ENCODE data around the gene AGXT. TPM values are rescaled to one million over a fixed set of nuclear protein-coding genes. Genes with fewer than 3 reads are reported as not detected.

The AGXT gene
- total RNA-seq, 2 experiments from 2014 or later: not detected

- H3K4me1 ChIP-seq (ENCODE audit: insufficient read depth, low read length, poor library complexity, severe bottlenecking): no peaks in the 10 kb centered on the region
- H3K79me2 ChIP-seq (ENCODE audit: insufficient read depth, low read depth, low read length): no peaks in the 10 kb centered on the region
- H2AFZ ChIP-seq (ENCODE audit: low read length): no peak overlapping the region
- no peak overlapping the region for H3K4me2 ChIP-seq (ENCODE audit: low read length)
- H3K36me3 ChIP-seq (ENCODE audit: insufficient read depth, low read length): no peaks in the 10 kb centered on the region
- no TSS peak for BruUV-seq (replicated peaks)
- POLR2A ChIA-PET: no interaction called here
- intact Hi-C loops (cut with micrococcal nuclease; ENCODE audit: unreplicated experiment): no loop called here
- no peak for DNase-seq (ENCODE audit: low spot score)
- CTCF ChIA-PET (ENCODE audit: unreplicated experiment): interaction anchor here (0.6 kb wide), 1 partner anchor 1102 kb away, joined by 12 read pairs; no protein-coding TSS in a partner anchor
- no peaks in the 10 kb centered on the region for H4K20me1 ChIP-seq (ENCODE audit: insufficient read depth, low read length)
- TF ChIP-seq CTCF (conservative IDR thresholded peaks at IDR 0.05; ENCODE audit: low read length) (no peak), EZH2phosphoT487 (IDR thresholded peaks at IDR 0.05; ENCODE audit: borderline replicate concordance, low read depth, low read length) (no peak)
- H3K27ac ChIP-seq (ENCODE audit: low read depth, low read length, poor library complexity, severe bottlenecking): no peak overlapping the region
- H3K9me3 ChIP-seq (ENCODE audit: low read length): no peaks in the 10 kb centered on the region
- H3K9me2 ChIP-seq (ENCODE audit: insufficient read depth, low read length): no peaks in the 10 kb centered on the region
- no peak overlapping the region for H3K4me3 ChIP-seq (ENCODE audit: low read depth, low read length, poor library complexity, severe bottlenecking)
These were observed 60.9 kb downstream of the AGXT start for GRCh38 chr2:240929364-240930095.

Other genes starting within 250 kb of the AGXT start
- 0.88 and 2.1 TPM in 2 replicates for gene GPR35, start 243.3 kb upstream of the AGXT start, total RNA-seq (2014; rRNA removed; shearing (Covaris generic))
- gene GPR35, start 243.3 kb upstream of the AGXT start, total RNA-seq (2022): 1.4 and 2.4 TPM in 2 replicates
- gene AQP12B, start 185.9 kb upstream of the AGXT start, total RNA-seq (2014; rRNA removed; shearing (Covaris generic)): not detected in 2 replicates
- gene AQP12B, start 185.9 kb upstream of the AGXT start, total RNA-seq (2022): not detected in 2 replicates
- not detected in 2 replicates for gene AQP12A, start 177.0 kb upstream of the AGXT start, total RNA-seq (2014; rRNA removed; shearing (Covaris generic))
- gene AQP12A, start 177.0 kb upstream of the AGXT start, total RNA-seq (2022): not detected in 2 replicates
- gene KIF1A, start 48.6 kb upstream of the AGXT start, total RNA-seq (2014; rRNA removed; shearing (Covaris generic)): not detected in 2 replicates
- gene KIF1A, start 48.6 kb upstream of the AGXT start, total RNA-seq (2022): not detected in 2 replicates
- gene MAB21L4, start 27.3 kb downstream of the AGXT start, total RNA-seq (2014; rRNA removed; shearing (Covaris generic)): not detected in 2 replicates
- not detected in 2 replicates for gene MAB21L4, start 27.3 kb downstream of the AGXT start, total RNA-seq (2022)
- not detected in 2 replicates for gene CROCC2, start 37.5 kb downstream of the AGXT start, total RNA-seq (2014; rRNA removed; shearing (Covaris generic))
- not detected in 2 replicates for gene CROCC2, start 37.5 kb downstream of the AGXT start, total RNA-seq (2022)
- gene SNED1, start 129.8 kb downstream of the AGXT start, total RNA-seq (2014; rRNA removed; shearing (Covaris generic)): 2.8 and 3.5 TPM in 2 replicates
- gene SNED1, start 129.8 kb downstream of the AGXT start, total RNA-seq (2022): 13.6 and 15.3 TPM in 2 replicates
- gene MTERF4, start 233.5 kb downstream of the AGXT start, total RNA-seq (2014; rRNA removed; shearing (Covaris generic)): 57.7 and 58.9 TPM in 2 replicates
- 48.2 and 52.8 TPM in 2 replicates for gene MTERF4, start 233.5 kb downstream of the AGXT start, total RNA-seq (2022)